ENCODE measurements around the gene SLC66A1. TPM values are rescaled to one million over a fixed set of nuclear protein-coding genes. Genes with fewer than 3 reads are reported as not detected.

SLC66A1 gene
- total RNA-seq, 1 experiment from 2014 or later, result 24.0 TPM

DNA sequence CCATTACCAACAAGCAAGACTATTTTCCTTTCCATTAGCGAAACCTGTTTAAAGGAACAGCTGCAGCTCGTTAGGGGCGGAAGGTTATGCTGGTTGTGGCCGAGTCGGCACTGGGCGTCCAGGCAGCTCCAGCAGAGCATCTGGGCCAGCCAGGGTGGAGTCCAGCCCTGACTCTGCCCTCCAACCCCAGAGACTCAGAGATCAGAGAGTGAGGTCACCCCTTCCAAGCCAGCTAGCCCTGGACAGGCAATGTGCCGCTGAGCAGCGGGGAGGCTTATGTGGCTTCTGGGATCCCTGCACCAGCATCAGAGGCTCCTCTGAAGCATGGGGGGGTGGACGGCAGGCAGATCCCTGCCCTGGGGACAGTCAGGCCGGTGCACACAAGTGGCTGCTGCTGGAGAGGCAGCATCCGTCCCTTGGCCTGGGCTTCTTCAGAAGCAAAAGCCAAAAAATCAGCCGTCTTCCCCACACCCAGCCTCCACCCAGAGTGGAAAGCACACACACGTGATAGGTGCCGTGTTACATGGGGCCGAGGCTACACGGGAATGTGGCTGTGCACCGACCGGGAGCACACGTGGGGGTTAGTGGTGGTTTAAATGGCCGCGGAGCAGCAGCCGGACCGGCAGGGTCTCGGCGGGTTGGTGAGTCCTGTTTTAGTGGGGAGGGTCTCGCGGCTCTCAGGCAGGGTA lies 30.1 kb downstream of the SLC66A1 start:
- Histone ChIP-seq H3K9me3 (no peaks in the 10 kb centered on the region), H3K27me3 (replicated peaks; ENCODE audit: control insufficient read depth, insufficient read depth, low read length) (no peaks in the 10 kb centered on the region), H3K4me3 (ENCODE audit: low read depth, low read length) (no peak overlapping the region), H3K4me1 (peaks cover 3% of the 10 kb centered on the region; the same call in 1 of the 2 replicates), H3K36me3 (ENCODE audit: control insufficient read depth, insufficient read depth, low read length) (peaks cover 3% of the 10 kb centered on the region; the same call in 1 of the 2 replicates)
- no peak for DNase-seq
- intact Hi-C loops (cut with micrococcal nuclease; ENCODE audit: unreplicated experiment), result no loop called here
- H3K4me1 Mint-ChIP-seq (ENCODE audit: low read depth, unreplicated experiment), result peaks cover 6% of the 10 kb centered on the region
- ChIA-PET POLR2A (no interaction called here), CTCF (interaction anchor here (0.9 to 1.4 kb wide), 2 partner anchors 22 to 308 kb away, joined by 3 to 4 read pairs; no protein-coding TSS in a partner anchor)
- H3K27ac Mint-ChIP-seq (ENCODE audit: unreplicated experiment), result no peak overlapping the region
- TF ChIP-seq, protein P1, sequence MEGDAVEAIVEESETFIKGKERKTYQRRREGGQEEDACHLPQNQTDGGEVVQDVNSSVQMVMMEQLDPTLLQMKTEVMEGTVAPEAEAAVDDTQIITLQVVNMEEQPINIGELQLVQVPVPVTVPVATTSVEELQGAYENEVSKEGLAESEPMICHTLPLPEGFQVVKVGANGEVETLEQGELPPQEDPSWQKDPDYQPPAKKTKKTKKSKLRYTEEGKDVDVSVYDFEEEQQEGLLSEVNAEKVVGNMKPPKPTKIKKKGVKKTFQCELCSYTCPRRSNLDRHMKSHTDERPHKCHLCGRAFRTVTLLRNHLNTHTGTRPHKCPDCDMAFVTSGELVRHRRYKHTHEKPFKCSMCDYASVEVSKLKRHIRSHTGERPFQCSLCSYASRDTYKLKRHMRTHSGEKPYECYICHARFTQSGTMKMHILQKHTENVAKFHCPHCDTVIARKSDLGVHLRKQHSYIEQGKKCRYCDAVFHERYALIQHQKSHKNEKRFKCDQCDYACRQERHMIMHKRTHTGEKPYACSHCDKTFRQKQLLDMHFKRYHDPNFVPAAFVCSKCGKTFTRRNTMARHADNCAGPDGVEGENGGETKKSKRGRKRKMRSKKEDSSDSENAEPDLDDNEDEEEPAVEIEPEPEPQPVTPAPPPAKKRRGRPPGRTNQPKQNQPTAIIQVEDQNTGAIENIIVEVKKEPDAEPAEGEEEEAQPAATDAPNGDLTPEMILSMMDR (IDR thresholded peaks at IDR 0.05; ENCODE audit: insufficient read depth in 1 of 2, low read depth in 1 of 2, low read length in 1 of 2, severe bottlenecking in 1 of 2, unreplicated experiment in 1 of 2), result no peak
- H3K9me3 Mint-ChIP-seq (ENCODE audit: unreplicated experiment), result no peaks in the 10 kb centered on the region
- peaks cover 59% of the 10 kb centered on the region for H3K36me3 Mint-ChIP-seq (ENCODE audit: insufficient read depth, unreplicated experiment)
- no peak overlapping the region for H3K4me3 Mint-ChIP-seq (ENCODE audit: unreplicated experiment)
- H3K27me3 Mint-ChIP-seq (ENCODE audit: insufficient read depth, unreplicated experiment), result no peaks in the 10 kb centered on the region
- no TSS peak for BruUV-seq (replicated peaks)

DNA sequence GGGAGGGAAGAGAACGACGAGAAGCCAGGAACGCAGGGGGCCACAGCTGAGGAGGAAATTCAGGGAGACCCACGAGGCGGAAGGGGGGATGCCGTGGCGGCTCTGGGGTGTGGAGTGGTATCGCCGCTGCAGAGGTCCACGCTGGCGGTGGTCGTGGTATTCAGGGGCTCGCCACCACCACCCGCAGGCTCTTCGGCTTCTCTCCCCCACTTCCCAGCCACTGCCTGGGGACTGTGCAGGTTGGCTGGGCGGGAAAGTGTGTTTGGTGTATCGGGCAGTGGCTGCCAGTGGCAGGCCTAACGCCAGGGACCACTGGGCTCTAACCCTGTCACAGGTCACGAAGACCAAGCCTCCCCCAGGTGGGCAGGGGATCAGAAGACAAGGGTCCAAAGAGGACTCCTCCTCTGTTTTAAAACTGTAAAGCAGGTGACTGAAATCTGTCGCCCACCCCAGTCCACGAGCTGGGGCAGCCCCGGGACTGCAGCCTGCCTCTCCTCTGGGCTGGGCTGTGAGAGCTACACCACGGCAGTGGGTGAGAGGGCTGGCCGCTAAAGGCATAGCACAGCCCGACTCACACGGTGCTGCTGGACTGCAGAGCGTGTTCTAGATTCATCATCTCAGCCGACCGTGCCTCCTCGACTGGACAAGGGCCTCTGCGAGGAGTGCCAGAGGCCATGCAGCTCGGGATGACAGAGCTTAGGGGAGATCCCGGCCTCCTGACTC lies 30.9 kb downstream of the SLC66A1 start:
- CTCF ChIA-PET, result interaction anchor here (1.4 kb wide), 1 partner anchor 307 kb away, joined by 3 read pairs; no protein-coding TSS in a partner anchor
- peaks cover 3% of the 10 kb centered on the region; the same call in 1 of the 2 replicates for H3K36me3 ChIP-seq (ENCODE audit: control insufficient read depth, insufficient read depth, low read length)
- Mint-ChIP-seq H3K4me3 (ENCODE audit: unreplicated experiment) (no peak overlapping the region), H3K27ac (ENCODE audit: unreplicated experiment) (no peak overlapping the region), H3K27me3 (ENCODE audit: insufficient read depth, unreplicated experiment) (no peaks in the 10 kb centered on the region), H3K9me3 (ENCODE audit: unreplicated experiment) (no peaks in the 10 kb centered on the region), H3K4me1 (ENCODE audit: low read depth, unreplicated experiment) (peaks cover 5% of the 10 kb centered on the region), H3K36me3 (ENCODE audit: insufficient read depth, unreplicated experiment) (peaks cover 59% of the 10 kb centered on the region)
- H3K4me1 ChIP-seq, result peaks cover 3% of the 10 kb centered on the region; the same call in 1 of the 2 replicates
- no peak for DNase-seq
- POLR2A ChIA-PET, result no interaction called here
- H3K4me3 ChIP-seq (ENCODE audit: low read depth, low read length), result no peak overlapping the region
- intact Hi-C loops (cut with micrococcal nuclease; ENCODE audit: unreplicated experiment), result no loop called here
- TF ChIP-seq, protein P1 (IDR thresholded peaks at IDR 0.05; ENCODE audit: insufficient read depth in 1 of 2, low read depth in 1 of 2, low read length in 1 of 2, severe bottlenecking in 1 of 2, unreplicated experiment in 1 of 2), result no peak
- no TSS peak for BruUV-seq (replicated peaks)
- H3K9me3 ChIP-seq, result no peaks in the 10 kb centered on the region
- H3K27me3 ChIP-seq (replicated peaks; ENCODE audit: control insufficient read depth, insufficient read depth, low read length), result no peaks in the 10 kb centered on the region

DNA sequence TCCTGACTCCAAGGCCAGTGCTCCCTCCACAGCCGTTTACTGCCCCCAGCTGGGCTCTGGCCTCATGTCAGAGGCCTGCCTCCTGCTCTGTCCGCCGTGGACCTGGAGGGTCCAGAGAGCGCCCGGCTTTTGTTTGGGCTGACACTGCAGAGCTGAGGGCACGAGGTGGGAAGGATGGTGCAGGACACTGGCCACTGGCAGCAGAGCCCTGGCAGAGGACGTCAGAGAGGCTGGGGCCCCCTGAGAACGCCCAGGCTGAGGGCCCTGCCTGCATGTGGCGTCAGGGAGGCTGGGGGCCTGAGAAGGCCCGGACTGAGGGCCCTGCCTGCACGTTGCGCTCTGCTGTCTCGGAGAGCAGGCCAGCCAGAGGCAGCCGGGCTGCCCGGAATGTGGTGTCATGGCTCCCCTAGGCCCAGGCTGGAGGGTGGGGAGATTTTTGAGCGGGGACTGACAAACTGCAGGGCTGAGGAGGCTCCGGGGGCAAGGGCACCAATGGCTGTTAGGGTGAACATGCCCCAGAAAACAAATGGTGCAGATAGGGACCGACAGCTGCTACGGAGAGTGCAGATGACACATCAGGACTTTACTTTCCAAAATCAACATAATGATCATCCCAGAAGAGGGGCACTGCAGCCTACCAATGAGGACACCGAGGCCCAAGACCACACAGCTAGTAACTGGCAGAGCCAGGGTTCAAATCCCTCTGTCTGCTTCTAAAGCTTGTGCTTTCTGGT lies 31.7 kb downstream of the SLC66A1 start:
- H3K27ac Mint-ChIP-seq (ENCODE audit: unreplicated experiment), result no peak overlapping the region

More for the DNA sequence above, 31.7 kb downstream of the SLC66A1 start:
- no peak overlapping the region for H3K4me3 Mint-ChIP-seq (ENCODE audit: unreplicated experiment)
- intact Hi-C loops (cut with micrococcal nuclease; ENCODE audit: unreplicated experiment), result loop anchor here (1.0 kb wide), 1 partner anchor 44 kb away; no protein-coding TSS in a partner anchor
- Histone ChIP-seq H3K4me1 (no peaks in the 10 kb centered on the region), H3K9me3 (no peaks in the 10 kb centered on the region), H3K27me3 (replicated peaks; ENCODE audit: control insufficient read depth, insufficient read depth, low read length) (no peaks in the 10 kb centered on the region), H3K4me3 (ENCODE audit: low read depth, low read length) (no peak overlapping the region), H3K36me3 (ENCODE audit: control insufficient read depth, insufficient read depth, low read length) (peaks cover 3% of the 10 kb centered on the region; the same call in 1 of the 2 replicates)
- H3K9me3 Mint-ChIP-seq (ENCODE audit: unreplicated experiment), result no peaks in the 10 kb centered on the region
- H3K4me1 Mint-ChIP-seq (ENCODE audit: low read depth, unreplicated experiment), result no peaks in the 10 kb centered on the region
- POLR2A ChIA-PET, result no interaction called here
- peaks cover 52% of the 10 kb centered on the region for H3K36me3 Mint-ChIP-seq (ENCODE audit: insufficient read depth, unreplicated experiment)
- DNase-seq, result no peak
- CTCF ChIA-PET, result interaction anchor here (1.3 kb wide), 1 partner anchor 307 kb away, joined by 4 read pairs; no protein-coding TSS in a partner anchor
- BruUV-seq (replicated peaks), result no TSS peak
- TF ChIP-seq, protein P1 (IDR thresholded peaks at IDR 0.05; ENCODE audit: insufficient read depth in 1 of 2, low read depth in 1 of 2, low read length in 1 of 2, severe bottlenecking in 1 of 2, unreplicated experiment in 1 of 2), result no peak
- H3K27me3 Mint-ChIP-seq (ENCODE audit: insufficient read depth, unreplicated experiment), result no peaks in the 10 kb centered on the region
